AG09309 (cell line): ENCODE measurements around the gene ATP11A.

Experiments
- DNase-seq: peaks from one replicate; pipeline ENCODE4 v3.0.0-alpha.2; 2010; ENCODE audit warnings: low read depth
- H3K4me3 ChIP-seq: 2 replicates; pipeline ENCODE4 v1.5.1; 2011; ENCODE audit warnings: mild to moderate bottlenecking, low read depth, low read length, moderate library complexity; ENCODE audit not compliant: control insufficient read depth
- CTCF ChIP-seq: IDR thresholded peaks from 2 replicates; pipeline ENCODE4 v1.5.1; 2011; ENCODE audit warnings: mild to moderate bottlenecking, low read depth, low read length, inconsistent platforms; ENCODE audit not compliant: insufficient read depth, control insufficient read depth; ENCODE audit errors: missing control alignments

Gene ATP11A

GRCh38 chr13:112825875-112826274, 136.0 kb downstream of the ATP11A start:
- no peak for TF ChIP-seq CTCF
- no peak overlapping the region for H3K4me3 ChIP-seq
- DNase-seq, result no peak

- no peak overlapping the region for H3K4me3 ChIP-seq
- no peak for DNase-seq
- TF ChIP-seq CTCF, result no peak
Measured at GRCh38 chr13:112826565-112826964, 136.7 kb downstream of the ATP11A start.

- TF ChIP-seq CTCF, result no peak
- DNase-seq, result no peak
- H3K4me3 ChIP-seq, result no peak overlapping the region
Measured at GRCh38 chr13:112828082-112828699, 138.4 kb downstream of the ATP11A start.

- DNase-seq, result no peak
Measured at GRCh38 chr13:112828756-112829155, 138.9 kb downstream of the ATP11A start.

GRCh38 chr13:112831196-112831595, 141.4 kb downstream of the ATP11A start:
- no peak for DNase-seq
- H3K4me3 ChIP-seq, result no peak overlapping the region
- no peak for TF ChIP-seq CTCF

More at GRCh38 chr13:112828756-112829155, 138.9 kb downstream of the ATP11A start:
- H3K4me3 ChIP-seq, result no peak overlapping the region
- TF ChIP-seq CTCF, result no peak

- no peak for DNase-seq
- H3K4me3 ChIP-seq, result no peak overlapping the region
- TF ChIP-seq CTCF, result no peak
Measured at GRCh38 chr13:112831801-112832200, 142.0 kb downstream of the ATP11A start.
